Caco-2 (cell line): ENCODE data around the gene LMO7. TPM values are rescaled to one million over a fixed set of nuclear protein-coding genes. Genes with fewer than 3 reads are reported as not detected.
A peak's percentile ranks its signal among the peaks of the same experiment; 100 is the strongest.

Experiments used
- BruUV-seq: library from RNA; stranded (reverse); fragments of 400-500 nt; replicated peaks from 2 replicates; lab custom pipeline; 2021; lab: Mats Ljungman, UMichigan
- CTCF ChIA-PET: fragments of 300-600 bp; sonication (Branson Sonifier 250); formaldehyde crosslinking; loops from one replicate; lab custom pipeline; 2022; ENCODE audit warnings: antibody characterized with exemption; lab: Charles Lee
- POLR2A ChIA-PET: fragments of 300-600 bp; sonication (Branson Sonifier 250); formaldehyde crosslinking; loops from one replicate; lab custom pipeline; 2022; ENCODE audit warnings: antibody characterized with exemption; lab: Charles Lee
- DNase-seq, 2 experiments: peaks; one replicate each; pipeline versions ENCODE4 v3.0.0 to v3.0.0-alpha.2; 2020 to 2022
- H3K27me3 ChIP-seq: replicated peaks from 2 replicates; pipeline ENCODE4 v1.6.0; 2011; ENCODE audit warnings: low read length; ENCODE audit not compliant: control insufficient read depth, insufficient read depth
- H3K36me3 ChIP-seq: 2 replicates; pipeline ENCODE4 v1.5.1; 2011; ENCODE audit warnings: low read length; ENCODE audit not compliant: control insufficient read depth, insufficient read depth
- H3K4me1 ChIP-seq: fragments of 250-450 bp; sonication (Bioruptor Pico); 2 replicates; pipeline ENCODE4 v1.5.1; 2020; ENCODE audit warnings: mild to moderate bottlenecking
- H3K4me3 ChIP-seq: 2 replicates; pipeline ENCODE4 v1.5.1; 2011; ENCODE audit warnings: low read depth, mild to moderate bottlenecking, control low read depth, low read length
- H3K9me3 ChIP-seq: fragments of 250-450 bp; sonication (Bioruptor Pico); 2 replicates; pipeline ENCODE4 v1.5.1; 2020; ENCODE audit warnings: mild to moderate bottlenecking, moderate library complexity
- H3K27ac Mint-ChIP-seq: one replicate; pipeline ENCODE4 v1.8.0; 2022; ENCODE audit warnings: mixed read lengths; ENCODE audit not compliant: unreplicated experiment
- H3K27me3 Mint-ChIP-seq: one replicate; pipeline ENCODE4 v1.8.0; 2022; ENCODE audit warnings: mixed read lengths; ENCODE audit not compliant: insufficient read depth, unreplicated experiment
- H3K36me3 Mint-ChIP-seq: one replicate; pipeline ENCODE4 v1.8.0; 2022; ENCODE audit warnings: mild to moderate bottlenecking, mixed read lengths; ENCODE audit not compliant: insufficient read depth, unreplicated experiment
- H3K4me1 Mint-ChIP-seq: one replicate; pipeline ENCODE4 v1.8.0; 2022; ENCODE audit warnings: low read depth, mixed read lengths; ENCODE audit not compliant: unreplicated experiment
- H3K4me3 Mint-ChIP-seq: one replicate; pipeline ENCODE4 v1.8.0; 2022; ENCODE audit warnings: mild to moderate bottlenecking, moderate library complexity, mixed read lengths; ENCODE audit not compliant: unreplicated experiment
- H3K9me3 Mint-ChIP-seq: one replicate; pipeline ENCODE4 v1.8.0; 2022; ENCODE audit warnings: mixed read lengths; ENCODE audit not compliant: unreplicated experiment
- intact Hi-C: fragments of 100-400 bp; cut with micrococcal nuclease; formaldehyde crosslinking; loops from one replicate; pipeline ENCODE4 v1.10.0; 2022; ENCODE audit not compliant: unreplicated experiment
- total RNA-seq: library from RNA; stranded (reverse); gene quantifications from 2 replicates; pipeline ENCODE4 v1.2.3, GENCODE V29; 2022
- TF ChIP-seq, protein P1 (sequence below), 2 experiments: fragments of 200-600 bp in 1 of 2; IDR thresholded peaks; 1 replicate in 1 of 2; 2 replicates in 1 of 2; pipeline versions ENCODE4 v1.5.1 to v1.8.0; 2011 to 2022; ENCODE audit warnings: antibody characterized with exemption in 1 of 2, control low read depth in 1 of 2, inconsistent platforms in 1 of 2, low read depth in 1 of 2, low read length in 1 of 2, mild to moderate bottlenecking in 1 of 2, moderate library complexity in 1 of 2; ENCODE audit not compliant: insufficient read depth in 1 of 2, severe bottlenecking in 1 of 2, unreplicated experiment in 1 of 2

The LMO7 gene
- total RNA-seq, 1 experiment from 2014 or later = 209 TPM

DNA sequence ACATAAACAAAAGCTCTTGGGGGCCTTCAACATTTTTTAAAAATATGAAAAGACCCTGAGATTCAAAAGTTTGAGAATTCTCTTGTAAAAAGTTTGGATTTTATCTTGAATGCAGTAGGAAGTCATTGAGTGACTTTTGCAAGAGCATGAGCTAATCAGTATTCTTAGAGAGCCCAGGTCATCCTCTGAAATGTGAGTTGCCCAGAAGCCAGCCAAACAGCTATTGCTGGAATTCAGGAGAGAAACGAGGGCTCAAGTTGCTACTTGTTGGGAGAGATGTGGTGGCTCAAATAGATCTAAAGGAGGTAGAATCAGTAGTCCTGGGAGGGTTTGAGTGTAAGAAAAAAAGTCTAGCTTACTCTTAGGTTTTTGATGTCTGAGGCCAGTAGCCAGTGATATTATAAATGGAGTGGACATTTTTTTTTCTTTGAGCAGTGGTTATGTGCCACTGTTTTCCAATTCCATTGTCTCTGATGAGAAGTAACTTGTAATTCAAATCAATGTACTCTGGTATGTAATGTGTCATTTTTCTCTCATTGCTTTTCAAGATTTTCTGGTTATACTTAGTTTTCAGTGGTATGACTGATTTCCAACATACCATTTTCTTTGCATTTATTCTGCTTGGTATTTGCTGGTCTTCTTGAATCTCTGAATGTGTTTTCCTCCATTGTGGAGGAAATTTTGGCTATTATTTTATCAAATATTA is 30.7 kb downstream of the LMO7 start:
- Mint-ChIP-seq H3K27ac (no peak overlapping the region), H3K4me1 (peaks cover 8% of the 10 kb centered on the region)

DNA sequence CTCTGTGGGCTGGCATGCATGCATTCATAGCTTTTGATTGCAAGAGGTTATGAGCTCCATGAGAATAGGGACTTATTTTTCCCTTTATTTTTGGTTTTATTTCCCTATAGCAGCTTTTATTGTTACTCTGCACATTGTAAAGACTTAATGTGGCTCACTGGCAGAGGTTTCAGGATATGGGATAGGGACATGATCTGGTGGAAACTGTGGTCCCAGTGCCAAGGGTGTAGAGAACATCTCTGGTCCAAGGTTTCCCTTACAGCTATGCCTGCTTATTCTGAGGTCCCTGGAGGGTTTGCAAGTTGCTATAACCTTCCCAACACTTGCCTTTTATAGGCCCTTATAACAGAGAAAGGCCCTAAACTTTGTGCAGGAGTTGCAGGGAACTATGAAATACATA is 33.6 kb downstream of the LMO7 start:
- no peak for DNase-seq
- ChIA-PET CTCF (no interaction called here), POLR2A (no interaction called here)
- no peak overlapping the region for H3K4me3 ChIP-seq
- H3K27me3 Mint-ChIP-seq = no peaks in the 10 kb centered on the region
- peaks cover under 1% of the 10 kb centered on the region for H3K9me3 Mint-ChIP-seq
- no peaks in the 10 kb centered on the region for H3K9me3 ChIP-seq
- H3K4me3 Mint-ChIP-seq = no peak overlapping the region
- no peaks in the 10 kb centered on the region for H3K4me1 Mint-ChIP-seq
- no peaks in the 10 kb centered on the region for H3K36me3 ChIP-seq
- no peak overlapping the region for H3K27ac Mint-ChIP-seq
- intact Hi-C loops = loop anchor here (5.0 to 10.0 kb wide), 3 partner anchors 102 to 965 kb away; no protein-coding TSS in a partner anchor
- TF ChIP-seq, protein P1, sequence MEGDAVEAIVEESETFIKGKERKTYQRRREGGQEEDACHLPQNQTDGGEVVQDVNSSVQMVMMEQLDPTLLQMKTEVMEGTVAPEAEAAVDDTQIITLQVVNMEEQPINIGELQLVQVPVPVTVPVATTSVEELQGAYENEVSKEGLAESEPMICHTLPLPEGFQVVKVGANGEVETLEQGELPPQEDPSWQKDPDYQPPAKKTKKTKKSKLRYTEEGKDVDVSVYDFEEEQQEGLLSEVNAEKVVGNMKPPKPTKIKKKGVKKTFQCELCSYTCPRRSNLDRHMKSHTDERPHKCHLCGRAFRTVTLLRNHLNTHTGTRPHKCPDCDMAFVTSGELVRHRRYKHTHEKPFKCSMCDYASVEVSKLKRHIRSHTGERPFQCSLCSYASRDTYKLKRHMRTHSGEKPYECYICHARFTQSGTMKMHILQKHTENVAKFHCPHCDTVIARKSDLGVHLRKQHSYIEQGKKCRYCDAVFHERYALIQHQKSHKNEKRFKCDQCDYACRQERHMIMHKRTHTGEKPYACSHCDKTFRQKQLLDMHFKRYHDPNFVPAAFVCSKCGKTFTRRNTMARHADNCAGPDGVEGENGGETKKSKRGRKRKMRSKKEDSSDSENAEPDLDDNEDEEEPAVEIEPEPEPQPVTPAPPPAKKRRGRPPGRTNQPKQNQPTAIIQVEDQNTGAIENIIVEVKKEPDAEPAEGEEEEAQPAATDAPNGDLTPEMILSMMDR (IDR thresholded peaks at IDR 0.05; ENCODE audit: insufficient read depth in 1 of 2, low read depth in 1 of 2, low read length in 1 of 2, severe bottlenecking in 1 of 2, unreplicated experiment in 1 of 2) = no peak
- H3K4me1 ChIP-seq = peaks cover 5% of the 10 kb centered on the region; the same call in 1 of the 2 replicates
- H3K27me3 ChIP-seq = no peaks in the 10 kb centered on the region
- BruUV-seq = no TSS peak
- no peaks in the 10 kb centered on the region for H3K36me3 Mint-ChIP-seq

More for the DNA sequence above, 30.7 kb downstream of the LMO7 start:
- ChIA-PET POLR2A (no interaction called here), CTCF (no interaction called here)
- no peaks in the 10 kb centered on the region for H3K27me3 Mint-ChIP-seq
- no peaks in the 10 kb centered on the region for H3K9me3 ChIP-seq
- H3K4me1 ChIP-seq = peaks cover 12% of the 10 kb centered on the region
- peak in 1 of 2 experiments; percentile 14 for DNase-seq
- intact Hi-C loops = no loop called here
- TF ChIP-seq, protein P1 (IDR thresholded peaks at IDR 0.05; ENCODE audit: insufficient read depth in 1 of 2, low read depth in 1 of 2, low read length in 1 of 2, severe bottlenecking in 1 of 2, unreplicated experiment in 1 of 2) = no peak
- no peak overlapping the region for H3K4me3 ChIP-seq
- no peaks in the 10 kb centered on the region for H3K36me3 ChIP-seq
- no peaks in the 10 kb centered on the region for H3K27me3 ChIP-seq
- no peak overlapping the region for H3K4me3 Mint-ChIP-seq
- peaks cover 9% of the 10 kb centered on the region for H3K9me3 Mint-ChIP-seq
- BruUV-seq = no TSS peak
- H3K36me3 Mint-ChIP-seq = peaks cover 6% of the 10 kb centered on the region

DNA sequence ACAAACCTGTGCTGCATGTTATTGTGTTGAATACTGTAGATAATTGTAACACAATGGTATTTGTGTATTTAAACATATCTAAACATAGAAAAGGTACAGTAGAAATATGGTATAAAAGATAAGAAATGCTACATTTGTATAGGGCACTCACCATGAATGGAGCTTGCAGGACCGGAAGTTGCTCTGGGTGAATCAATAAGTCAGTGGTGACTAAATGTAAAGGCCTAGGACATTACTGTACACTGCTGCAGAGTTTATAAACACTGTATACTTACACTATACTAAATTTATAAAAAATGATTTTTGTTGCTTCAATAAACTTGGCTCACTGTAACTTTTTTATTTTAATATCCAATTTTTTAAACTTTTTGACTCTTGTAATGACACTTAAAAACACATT is 34.4 kb downstream of the LMO7 start:
- Mint-ChIP-seq H3K27me3 (no peaks in the 10 kb centered on the region), H3K9me3 (no peaks in the 10 kb centered on the region), H3K36me3 (no peaks in the 10 kb centered on the region), H3K4me3 (no peak overlapping the region), H3K4me1 (no peaks in the 10 kb centered on the region), H3K27ac (no peak overlapping the region)
- DNase-seq = no peak
- intact Hi-C loops = loop anchor here (5.0 to 10.0 kb wide), 3 partner anchors 103 to 964 kb away; no protein-coding TSS in a partner anchor
- ChIA-PET POLR2A (no interaction called here), CTCF (no interaction called here)
- TF ChIP-seq, protein P1 (IDR thresholded peaks at IDR 0.05; ENCODE audit: insufficient read depth in 1 of 2, low read depth in 1 of 2, low read length in 1 of 2, severe bottlenecking in 1 of 2, unreplicated experiment in 1 of 2) = no peak
- Histone ChIP-seq H3K9me3 (no peaks in the 10 kb centered on the region), H3K27me3 (no peaks in the 10 kb centered on the region), H3K4me1 (peaks cover 5% of the 10 kb centered on the region; the same call in 1 of the 2 replicates), H3K36me3 (no peaks in the 10 kb centered on the region), H3K4me3 (no peak overlapping the region)
- no TSS peak for BruUV-seq
